SK-N-SH treated with all-trans-retinoic acid at 6 μM for 48 hours (cell line): Measurements from ENCODE around the gene DPYD.

ENCODE experiments used
- ARNTL ChIP-seq: fragments of 450-650 bp; formaldehyde crosslinking; IDR thresholded peaks from 2 replicates; pipeline ENCODE4 v1.5.0; 2020; ENCODE audit warnings: low read depth, mild to moderate bottlenecking, moderate library complexity, borderline replicate concordance
- CREB5 ChIP-seq: fragments of 250-450 bp; sonication (Bioruptor Pico); IDR thresholded peaks from 2 replicates; pipeline ENCODE4 v1.5.1; 2020; ENCODE audit warnings: low read depth, mild to moderate bottlenecking, moderate library complexity
- CSDC2 ChIP-seq: fragments of 250-450 bp; sonication (Bioruptor Pico); IDR thresholded peaks from 2 replicates; pipeline ENCODE4 v1.5.0; 2020; ENCODE audit warnings: mild to moderate bottlenecking, moderate library complexity
- CSRNP3 ChIP-seq: fragments of 250-450 bp; sonication (Bioruptor Pico); IDR thresholded peaks from 2 replicates; pipeline ENCODE4 v1.5.1; 2021; ENCODE audit warnings: mild to moderate bottlenecking, moderate library complexity
- PPARA ChIP-seq: fragments of 250-450 bp; sonication (Bioruptor Pico); IDR thresholded peaks from 2 replicates; pipeline ENCODE4 v1.5.0; 2020; ENCODE audit warnings: mild to moderate bottlenecking, borderline replicate concordance
- TCF4 ChIP-seq: fragments of 250-450 bp; sonication (Bioruptor Pico); IDR thresholded peaks from 2 replicates; pipeline ENCODE4 v1.8.0; 2021; ENCODE audit warnings: mild to moderate bottlenecking, moderate library complexity, borderline replicate concordance
- TSHZ2 ChIP-seq: fragments of 250-450 bp; sonication (Bioruptor Pico); IDR thresholded peaks from 2 replicates; pipeline ENCODE4 v1.5.0; 2020; ENCODE audit warnings: mild to moderate bottlenecking, moderate library complexity
- ZNF565 ChIP-seq: fragments of 450-650 bp; formaldehyde crosslinking; conservative IDR thresholded peaks from 2 replicates; pipeline ENCODE4 v1.5.0; 2020; ENCODE audit warnings: low read depth, mild to moderate bottlenecking, moderate library complexity

- TF ChIP-seq CREB5 (CRISPR knock-in tag): no peak
- no peak for TF ChIP-seq ZNF565
- TF ChIP-seq TCF4: no peak
- TF ChIP-seq ARNTL (CRISPR knock-in tag): no peak
- TF ChIP-seq CSDC2 (CRISPR knock-in tag): no peak
- no peak for TF ChIP-seq PPARA
- TF ChIP-seq CSRNP3 (CRISPR knock-in tag): no peak
- no peak for TF ChIP-seq TSHZ2 (CRISPR knock-in tag)
Measured at GRCh38 chr1:97157991-97158390, 762.8 kb downstream of the DPYD start.
